Endothelial cell of umbilical vein (primary cell): ENCODE measurements around the gene MTM1. TPM values are rescaled to one million over a fixed set of nuclear protein-coding genes. Genes with fewer than 3 reads are reported as not detected.

Experiments used
- BruUV-seq: library from RNA; stranded (reverse); fragments of 400-500 nt; replicated peaks from 2 replicates; lab custom pipeline; 2021; lab: Mats Ljungman, UMichigan
- CTCF ChIA-PET: fragments of 300-600, 350-600 bp; sonication (Branson Sonifier 250); formaldehyde crosslinking; loops from one replicate; lab custom pipeline; 2021; ENCODE audit warnings: antibody characterized with exemption, inconsistent platforms; lab: Charles Lee
- POLR2A ChIA-PET: fragments of 300-600, 350-600 bp; sonication (Branson Sonifier 250); formaldehyde crosslinking; loops from one replicate; lab custom pipeline; 2021; ENCODE audit warnings: antibody characterized with exemption, inconsistent platforms; lab: Charles Lee
- DNase-seq: peaks from one replicate; pipeline ENCODE4 v3.0.0-alpha.2; 2011; ENCODE audit warnings: low read depth, low spot score
- FAIRE-seq: peaks from 2 replicates; lab custom pipeline; 2011; peaks lifted over from hg19 to GRCh38; lab: Jason Lieb, UNC
- H2AFZ ChIP-seq: 2 replicates; pipeline ENCODE4 v1.6.0; 2012; ENCODE audit warnings: low read depth, low read length, control low read depth, inconsistent platforms
- H3K27ac ChIP-seq: 2 replicates; pipeline ENCODE4 v1.5.1; 2011; ENCODE audit warnings: low read depth, mild to moderate bottlenecking, control low read depth, low read length, moderate library complexity; ENCODE audit not compliant: insufficient read depth
- H3K27me3 ChIP-seq, 2 experiments: 2 replicates each; pipeline versions ENCODE4 v1.6.0 to v1.6.1; 2011; ENCODE audit warnings: low read length in 2 of 2, mixed read lengths in 1 of 2; ENCODE audit not compliant: control insufficient read depth in 2 of 2, insufficient read depth in 2 of 2
- H3K36me3 ChIP-seq, 2 experiments: 2 replicates in 1 of 2; 3 replicates in 1 of 2; pipeline ENCODE4 v1.5.1; 2011; ENCODE audit warnings: low read length in 2 of 2, mild to moderate bottlenecking in 1 of 2, moderate library complexity in 1 of 2; ENCODE audit not compliant: control insufficient read depth in 2 of 2, insufficient read depth in 2 of 2; ENCODE audit errors: extremely low read depth in 1 of 2
- H3K4me1 ChIP-seq: 3 replicates; pipeline ENCODE4 v1.5.1; 2011; ENCODE audit warnings: mild to moderate bottlenecking, low read length; ENCODE audit not compliant: control insufficient read depth, insufficient read depth; ENCODE audit errors: extremely low read depth
- H3K4me2 ChIP-seq: 2 replicates; pipeline ENCODE4 v1.6.1; 2011; ENCODE audit warnings: low read length, control low read depth, mixed read lengths; ENCODE audit not compliant: insufficient read depth
- H3K4me3 ChIP-seq, 3 experiments: fragments of 200-600 bp in 1 of 3; sonication (generic), shearing (Covaris generic) in 1 of 3; replicated peaks in 1 of 3; 2 replicates each; pipeline ENCODE4 v1.5.1; 2011 to 2016; ENCODE audit warnings: control low read depth in 3 of 3, low read length in 3 of 3, mild to moderate bottlenecking in 2 of 3, inconsistent platforms in 1 of 3, low read depth in 1 of 3, moderate library complexity in 1 of 3; ENCODE audit not compliant: insufficient read depth in 1 of 3
- H3K79me2 ChIP-seq: 2 replicates; pipeline ENCODE4 v1.6.0; 2012; ENCODE audit warnings: low read length, inconsistent platforms; ENCODE audit not compliant: control insufficient read depth, insufficient read depth
- H3K9ac ChIP-seq: replicated peaks from 2 replicates; pipeline ENCODE3; 2011; ENCODE audit warnings: low read length, control low read depth; ENCODE audit not compliant: insufficient read depth; ENCODE audit errors: extremely low read depth
- H3K9me1 ChIP-seq: replicated peaks from 3 replicates; pipeline ENCODE4 v1.6.0; 2011; ENCODE audit warnings: mild to moderate bottlenecking, low read length; ENCODE audit not compliant: control insufficient read depth, insufficient read depth; ENCODE audit errors: extremely low read depth
- H3K9me3 ChIP-seq: replicated peaks from 2 replicates; pipeline ENCODE4 v1.5.1; 2012; ENCODE audit warnings: low read length, inconsistent platforms; ENCODE audit not compliant: control insufficient read depth, insufficient read depth
- H4K20me1 ChIP-seq: replicated peaks from 2 replicates; pipeline ENCODE3; 2011; ENCODE audit warnings: mild to moderate bottlenecking, low read length; ENCODE audit not compliant: control insufficient read depth, insufficient read depth; ENCODE audit errors: extremely low read depth
- EZH2 ChIP-seq: IDR thresholded peaks from 2 replicates; pipeline ENCODE4 v1.6.1; 2012; ENCODE audit warnings: borderline replicate concordance, low read depth, mild to moderate bottlenecking, moderate library complexity, low read length, inconsistent platforms; ENCODE audit not compliant: severe bottlenecking
- FOS ChIP-seq: IDR thresholded peaks from 2 replicates; pipeline ENCODE4 v1.6.1; 2011; ENCODE audit warnings: mild to moderate bottlenecking, low read length, moderate library complexity, borderline replicate concordance; ENCODE audit not compliant: insufficient read depth
- GATA2 ChIP-seq: IDR thresholded peaks from 2 replicates; pipeline ENCODE4 v1.7.0; 2011; ENCODE audit warnings: low read depth, mild to moderate bottlenecking, moderate library complexity, mixed read lengths, low read length; ENCODE audit not compliant: insufficient read length, insufficient read depth
- JUN ChIP-seq: IDR thresholded peaks from 2 replicates; pipeline ENCODE4 v1.6.1; 2011; ENCODE audit warnings: borderline replicate concordance, low read depth; ENCODE audit not compliant: insufficient read length, insufficient read depth
- POLR2A ChIP-seq: IDR thresholded peaks from 2 replicates; pipeline ENCODE4 v1.6.1; 2012; ENCODE audit warnings: low read depth, mild to moderate bottlenecking, control low read depth, low read length
- dilution Hi-C: fragments of 300-500 bp; cut with MboI; formaldehyde crosslinking; loops from one replicate; pipeline ENCODE4 v1.15.0; 2019; ENCODE audit warnings: low sequenced_read_pairs; ENCODE audit not compliant: extremely low pct_ligation_motif_present
- intact Hi-C: fragments of 100-400 bp; cut with micrococcal nuclease; formaldehyde crosslinking; loops from one replicate; pipeline ENCODE4 v1.10.0; 2022
- polyA plus RNA-seq, 4 experiments: library from polyadenylated mRNA; depleted of rRNA in 3 of 4; stranded (reverse) in 3 of 4; unstranded in 1 of 4; fragments of >200 nt; gene quantifications; 2 replicates each; pipeline versions ENCODE4 v1.2.1 to v1.2.3, GENCODE V29; 2011 to 2012; ENCODE audit warnings: missing spikeins in 1 of 4
- total RNA-seq: library from RNA; stranded (reverse); gene quantifications from 2 replicates; pipeline ENCODE4 v1.2.3, GENCODE V29; 2021
- TF ChIP-seq, protein P1 (sequence below), 2 donors: IDR thresholded peaks; 1 replicate in 1 of 2; 2 replicates in 1 of 2; pipeline ENCODE4 v1.5.1; 2011; ENCODE audit warnings: low read length in 2 of 2, mild to moderate bottlenecking in 2 of 2, moderate library complexity in 2 of 2, control low read depth in 1 of 2, inconsistent platforms in 1 of 2, low read depth in 1 of 2; ENCODE audit not compliant: insufficient read depth in 1 of 2; ENCODE audit errors: extremely low read depth in 1 of 2
- TF ChIP-seq, protein P2 (sequence below): IDR thresholded peaks from 2 replicates; pipeline ENCODE4 v1.6.1; 2011; ENCODE audit not compliant: insufficient read depth, insufficient read length

Gene MTM1
- total and polyA plus RNA-seq, 2 donors (not counting 3 experiments of a cell fraction or from before 2014, with no cell fraction given), result 2.4 to 13.2 TPM

DNA sequence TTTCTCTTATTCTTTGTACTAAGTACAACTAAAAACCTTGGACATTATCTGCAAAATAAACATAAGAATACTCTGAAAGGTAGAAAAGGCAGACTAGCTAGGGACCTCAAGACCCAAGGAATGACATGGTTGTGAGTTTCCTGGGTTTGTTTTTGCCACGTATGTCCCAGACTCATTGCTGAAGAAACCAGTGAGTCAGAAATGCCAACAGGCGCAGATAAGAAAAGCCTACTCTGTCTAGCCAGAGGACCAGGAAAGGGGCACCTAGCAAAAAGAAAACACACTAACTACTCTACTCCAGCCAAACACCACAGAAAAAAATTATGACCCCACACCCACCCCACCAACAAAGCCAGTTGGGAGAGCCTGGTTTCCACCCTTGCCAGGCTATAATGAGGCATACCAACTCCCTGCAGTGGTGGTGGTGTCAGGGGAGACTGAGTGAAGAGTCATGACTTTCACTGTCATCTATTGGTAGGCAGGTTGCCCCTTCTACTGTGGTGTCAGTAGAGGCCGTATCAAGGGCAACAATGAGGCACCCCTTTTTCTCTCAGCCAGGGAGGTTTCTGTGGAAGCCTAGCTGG, 135.7 kb downstream of the MTM1 start:
- FAIRE-seq, result peak; percentile 73
- TF ChIP-seq EZH2 (no peak), FOS (peak; percentile 54), GATA2 (peak; percentile 50), POLR2A (no peak), JUN (peak; percentile 46)
- TF ChIP-seq, protein P1, sequence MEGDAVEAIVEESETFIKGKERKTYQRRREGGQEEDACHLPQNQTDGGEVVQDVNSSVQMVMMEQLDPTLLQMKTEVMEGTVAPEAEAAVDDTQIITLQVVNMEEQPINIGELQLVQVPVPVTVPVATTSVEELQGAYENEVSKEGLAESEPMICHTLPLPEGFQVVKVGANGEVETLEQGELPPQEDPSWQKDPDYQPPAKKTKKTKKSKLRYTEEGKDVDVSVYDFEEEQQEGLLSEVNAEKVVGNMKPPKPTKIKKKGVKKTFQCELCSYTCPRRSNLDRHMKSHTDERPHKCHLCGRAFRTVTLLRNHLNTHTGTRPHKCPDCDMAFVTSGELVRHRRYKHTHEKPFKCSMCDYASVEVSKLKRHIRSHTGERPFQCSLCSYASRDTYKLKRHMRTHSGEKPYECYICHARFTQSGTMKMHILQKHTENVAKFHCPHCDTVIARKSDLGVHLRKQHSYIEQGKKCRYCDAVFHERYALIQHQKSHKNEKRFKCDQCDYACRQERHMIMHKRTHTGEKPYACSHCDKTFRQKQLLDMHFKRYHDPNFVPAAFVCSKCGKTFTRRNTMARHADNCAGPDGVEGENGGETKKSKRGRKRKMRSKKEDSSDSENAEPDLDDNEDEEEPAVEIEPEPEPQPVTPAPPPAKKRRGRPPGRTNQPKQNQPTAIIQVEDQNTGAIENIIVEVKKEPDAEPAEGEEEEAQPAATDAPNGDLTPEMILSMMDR (IDR thresholded peaks at IDR 0.05; ENCODE audit: extremely low read depth in 1 of 2, insufficient read depth in 1 of 2, low read depth in 1 of 2, low read length in 2 of 2), result no peak
- TF ChIP-seq, protein P2, sequence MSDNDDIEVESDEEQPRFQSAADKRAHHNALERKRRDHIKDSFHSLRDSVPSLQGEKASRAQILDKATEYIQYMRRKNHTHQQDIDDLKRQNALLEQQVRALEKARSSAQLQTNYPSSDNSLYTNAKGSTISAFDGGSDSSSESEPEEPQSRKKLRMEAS, result no peak
- peak; percentile 79 for DNase-seq
- Histone ChIP-seq H4K20me1 (no peaks in the 10 kb centered on the region), H3K27ac (peak overlapping the region; percentile 75), H3K9me3 (no peaks in the 10 kb centered on the region), H3K36me3 (no peaks in the 10 kb centered on the region), H2AFZ (no peak overlapping the region), H3K4me1 (peaks cover 15% of the 10 kb centered on the region), H3K4me3 (no peak overlapping the region), H3K4me2 (no peak overlapping the region), H3K79me2 (peaks cover 7% of the 10 kb centered on the region), H3K9ac (peak overlapping the region; percentile 37), H3K9me1 (no peaks in the 10 kb centered on the region), H3K27me3 (no peaks in the 10 kb centered on the region)
- CTCF ChIA-PET, result interaction anchor here (1.9 to 2.7 kb wide), 2 partner anchors 11 to 21 kb away, joined by 5 to 11 read pairs; no protein-coding TSS in a partner anchor
- intact Hi-C loops, result loop anchor here (1.0 kb wide), 1 partner anchor 15 kb away; no protein-coding TSS in a partner anchor
- POLR2A ChIA-PET, result no interaction called here
- BruUV-seq, result no TSS peak
- dilution Hi-C loops, result no loop called here
